GM18499 (cell line): ENCODE data around the gene URB1.
"Not testable (repeated sequence)": the region's sequence is repeated elsewhere in the genome, so short reads cannot be mapped to it uniquely, and the experiment has no call there.

ENCODE experiments used
- ATAC-seq: cut with Tn5 transposase; IDR thresholded peaks from one replicate; pipeline ENCODE4 v1.9.1; 2021; ENCODE audit warnings: moderate number of reproducible peaks; ENCODE audit not compliant: insufficient read depth, unreplicated experiment

Gene URB1

DNA sequence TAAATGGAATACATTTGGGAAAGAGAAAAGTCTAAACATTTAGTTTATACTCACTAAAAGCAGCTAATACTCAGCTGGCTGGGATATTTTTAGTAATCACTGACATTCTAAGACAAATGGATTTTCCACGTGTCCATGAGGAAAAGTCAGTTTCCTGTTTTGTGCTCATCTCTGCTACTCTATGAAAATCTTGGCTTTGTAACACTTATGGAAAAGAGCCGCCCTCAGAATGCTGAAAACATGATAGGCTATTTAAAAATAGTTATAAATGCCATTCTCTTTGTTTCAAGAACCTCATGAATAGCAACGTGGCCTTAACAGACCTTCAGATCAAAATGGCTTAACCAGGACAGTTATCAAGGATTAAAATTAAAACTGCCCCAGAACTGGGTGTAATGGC is 64.2 kb downstream of the URB1 start:
- no peak for ATAC-seq

DNA sequence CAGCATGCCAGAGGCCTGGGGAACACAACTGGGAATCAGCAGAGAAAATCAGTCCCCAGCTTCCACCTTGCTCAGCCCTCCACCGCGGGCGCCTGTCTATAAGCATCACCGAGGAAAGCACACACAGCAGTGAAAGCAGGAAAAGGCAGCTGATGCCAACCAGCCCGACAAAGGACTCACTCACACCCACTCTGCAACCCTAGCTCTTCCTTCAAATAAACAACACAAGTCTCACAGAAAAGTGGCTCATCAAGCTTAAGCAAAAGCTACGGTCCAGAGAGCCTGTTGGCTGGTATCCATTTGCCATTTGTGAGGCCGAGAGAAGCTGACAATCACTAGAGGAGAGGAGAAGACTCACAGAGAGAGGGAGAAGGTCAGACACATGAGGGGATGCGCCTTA is 67.1 kb downstream of the URB1 start:
- no peak for ATAC-seq

DNA sequence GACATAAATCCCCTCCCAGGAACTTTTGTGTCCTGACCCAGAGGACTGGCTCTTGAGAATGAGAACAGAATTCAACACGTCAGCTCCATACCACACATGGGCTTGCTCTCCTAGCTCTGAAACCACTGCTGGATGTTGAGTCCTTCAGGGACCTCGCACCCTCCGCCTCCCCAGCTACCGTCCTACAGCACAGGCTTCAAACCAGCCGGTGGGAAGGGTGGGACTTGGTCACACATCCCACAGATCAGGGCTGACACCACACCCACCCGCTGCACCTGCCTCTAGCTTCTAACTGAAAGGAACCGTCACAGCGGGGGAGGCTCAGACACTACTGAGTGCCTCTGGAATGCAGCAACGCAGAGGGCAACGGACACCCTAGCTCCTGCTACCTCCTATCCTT is 70.1 kb downstream of the URB1 start:
- ATAC-seq: no peak

DNA sequence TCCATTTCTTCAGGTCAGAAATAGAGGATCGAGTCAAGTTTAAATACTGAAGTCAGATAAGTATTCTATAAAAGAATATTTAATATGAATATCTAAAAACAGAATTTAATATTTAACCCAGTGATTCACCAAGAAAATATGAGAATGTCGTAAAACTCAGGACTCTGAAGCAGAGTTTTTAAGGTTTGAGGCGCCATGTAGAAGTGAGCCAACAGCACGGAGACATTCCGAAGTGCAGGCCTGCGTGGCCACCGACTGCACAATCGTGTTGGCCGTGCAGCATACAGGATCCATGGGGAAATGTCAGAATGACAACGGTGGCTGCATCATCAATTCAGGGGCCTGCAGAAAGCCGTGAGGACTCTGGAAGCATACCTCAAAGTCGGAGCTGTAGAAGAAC is 70.7 kb downstream of the URB1 start:
- ATAC-seq: no peak

DNA sequence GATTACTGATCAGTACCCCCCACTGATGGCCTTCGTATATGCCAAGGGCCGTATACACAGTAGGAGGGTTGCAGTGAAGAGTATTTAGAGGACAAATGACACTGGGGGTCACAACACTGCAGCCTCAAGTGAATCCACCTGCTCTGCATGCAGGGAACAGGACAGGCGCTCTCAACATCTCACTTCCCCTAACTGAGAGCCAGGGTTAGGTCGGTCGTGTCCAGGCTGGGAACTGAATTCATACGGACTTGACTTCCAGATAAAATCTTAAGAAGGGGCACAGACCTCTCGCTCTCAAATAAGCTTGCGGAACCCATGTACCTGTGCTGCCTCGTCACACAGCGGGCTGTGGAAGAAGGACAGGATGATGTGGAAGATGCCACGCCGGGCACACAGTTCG is 71.3 kb downstream of the URB1 start:
- no peak for ATAC-seq

DNA sequence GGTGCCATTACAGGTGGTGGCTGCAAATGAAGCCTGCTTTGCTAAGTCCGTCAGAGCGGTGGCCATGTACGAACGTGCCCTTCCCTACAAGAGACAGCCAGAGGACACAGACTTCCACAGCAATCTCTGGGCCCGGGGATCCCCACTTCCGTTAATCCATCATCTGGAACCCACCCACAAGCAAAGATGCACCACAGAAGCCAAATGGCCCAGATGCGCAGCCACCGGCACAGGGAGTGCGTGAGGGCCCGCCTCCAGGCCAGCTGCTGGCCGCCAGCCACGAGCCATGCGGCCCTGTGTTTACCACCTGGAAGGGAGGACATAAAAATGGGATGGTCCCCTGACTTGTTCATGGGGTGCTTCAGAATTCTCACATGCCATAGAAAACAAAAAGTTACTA is 72.1 kb downstream of the URB1 start:
- ATAC-seq: no peak

DNA sequence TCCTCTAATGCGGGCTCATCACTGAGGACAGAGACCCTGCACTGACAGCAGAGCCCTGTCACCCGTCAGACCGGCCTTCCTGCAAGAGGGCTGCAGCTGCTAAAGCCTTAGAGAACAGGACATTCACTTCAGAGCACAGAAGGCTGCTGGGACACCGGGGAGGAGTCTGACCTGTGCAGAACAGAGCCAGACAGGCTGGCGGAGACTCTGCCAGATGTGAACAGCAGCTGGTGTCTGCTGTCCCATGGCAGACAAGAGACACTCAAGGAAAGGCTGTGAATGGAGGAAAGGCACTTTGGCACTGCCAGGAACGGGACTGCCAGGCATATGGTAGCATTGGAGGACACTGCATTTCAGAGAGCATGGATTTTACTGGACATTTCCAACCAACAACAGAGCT is 72.8 kb downstream of the URB1 start:
- no peak for ATAC-seq

DNA sequence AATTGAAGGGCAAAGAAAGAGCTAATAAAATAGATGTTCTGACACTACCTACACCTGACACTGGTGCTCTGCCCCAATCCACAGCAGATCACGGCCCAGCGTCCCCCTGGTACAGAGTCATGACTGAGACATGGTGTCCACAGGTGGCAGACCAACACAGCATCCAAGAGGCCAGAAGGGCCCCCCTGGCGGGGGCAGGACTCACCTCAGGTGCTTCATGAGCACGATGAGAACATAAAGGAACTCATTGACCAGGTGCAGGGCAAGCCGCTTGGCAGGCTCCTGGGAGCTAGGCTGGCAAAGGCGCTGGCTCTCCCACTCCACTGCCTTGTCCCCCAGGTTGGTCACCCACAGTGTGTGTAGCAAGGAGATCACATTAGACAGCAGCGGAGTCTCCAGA is 73.8 kb downstream of the URB1 start:
- no peak for ATAC-seq

DNA sequence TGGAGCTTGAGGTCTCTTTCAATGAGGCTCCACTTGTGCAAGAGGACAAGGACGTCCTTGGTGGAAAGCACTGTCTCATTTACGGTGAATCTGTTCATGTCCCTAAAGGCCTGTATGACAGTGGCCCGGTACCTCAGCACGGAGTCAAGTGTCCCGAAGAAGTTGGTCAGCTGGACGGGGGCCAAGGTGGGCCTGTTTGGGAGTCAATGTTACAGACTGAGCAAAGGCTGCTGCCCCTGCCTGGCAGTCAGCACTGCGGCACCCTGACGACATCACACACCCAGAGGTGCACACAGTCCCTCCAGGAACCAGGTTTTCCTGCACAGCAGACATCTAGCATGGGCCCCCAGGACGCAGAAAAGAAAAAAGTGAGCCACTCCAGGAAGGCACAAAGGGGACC is 75.1 kb downstream of the URB1 start:
- ATAC-seq: no peak

DNA sequence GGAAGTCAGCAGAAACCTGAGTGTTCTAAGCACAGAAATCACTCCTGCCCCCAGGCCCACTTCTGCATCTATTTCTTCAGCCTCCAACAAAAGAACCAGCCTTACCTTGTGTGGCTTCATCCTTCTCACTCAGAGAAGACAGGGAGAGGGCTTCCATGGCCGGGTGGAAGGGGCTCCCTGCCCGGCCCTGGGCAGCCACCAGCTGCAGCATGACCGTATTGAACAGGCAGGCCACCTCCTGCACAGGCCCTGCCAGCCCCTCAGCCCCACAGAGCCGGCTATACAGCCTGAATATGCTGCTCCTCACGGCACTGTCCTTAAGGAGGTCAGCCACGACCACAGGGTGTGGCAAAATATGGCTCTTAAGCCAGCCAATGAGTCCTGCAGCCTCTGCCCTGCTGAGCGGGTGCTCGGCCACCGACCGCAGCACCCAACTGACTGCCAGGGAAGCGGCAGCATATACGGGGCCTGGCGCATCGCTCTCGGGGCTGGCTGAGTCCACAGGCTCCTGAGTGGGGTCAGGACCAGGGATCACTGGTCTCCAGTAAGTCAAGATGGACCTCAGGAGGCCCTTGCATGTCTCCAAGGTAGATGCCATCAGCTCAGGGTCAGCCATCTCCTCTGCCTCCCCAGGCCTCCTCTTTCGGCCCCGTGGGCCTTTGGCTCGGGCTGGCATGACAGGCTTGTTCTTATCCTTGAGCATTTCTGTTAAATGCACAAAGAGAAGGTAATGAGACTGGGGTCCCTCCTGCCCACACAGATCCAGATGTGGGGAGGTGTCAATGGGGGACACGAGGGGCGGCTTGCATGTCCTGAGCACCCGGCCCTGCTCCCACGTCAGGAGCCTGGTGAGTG is 76.2 kb downstream of the URB1 start:
- no peak for ATAC-seq

DNA sequence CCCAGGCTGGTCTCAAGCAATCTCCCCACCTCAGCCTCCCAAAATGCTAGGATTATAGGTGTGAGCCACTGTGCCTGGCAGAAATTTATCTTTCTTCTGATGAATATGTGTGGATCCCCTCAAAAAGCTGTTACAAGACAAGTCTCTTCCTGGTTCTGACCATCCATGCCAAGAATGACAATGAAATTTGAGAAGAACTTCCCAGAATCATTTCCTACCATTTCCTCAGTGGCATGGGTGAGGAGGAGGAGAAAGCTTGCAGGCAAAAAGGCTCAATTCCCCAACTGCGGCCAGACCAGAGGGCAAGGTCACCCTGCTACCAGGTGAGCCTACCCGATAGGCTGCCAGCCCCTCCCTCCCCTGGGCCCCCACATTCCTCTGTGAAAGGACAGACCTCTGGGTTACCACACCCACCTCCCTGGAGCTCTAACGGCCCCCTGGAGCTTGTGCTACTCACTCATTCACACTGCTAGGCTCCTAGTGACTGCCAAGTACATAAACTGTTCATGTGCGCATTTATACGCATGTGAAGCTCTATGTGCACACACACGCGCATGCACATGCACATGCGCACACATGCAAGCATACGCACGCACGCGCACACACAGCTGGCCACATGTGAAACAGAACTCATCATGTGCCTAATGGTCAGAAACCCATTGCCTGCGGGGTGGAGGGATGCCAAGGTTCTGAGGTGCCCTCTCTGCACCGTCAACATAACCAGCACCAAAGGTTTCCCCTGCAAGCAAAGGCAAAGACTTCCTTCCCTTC is 77.1 kb downstream of the URB1 start:
- ATAC-seq: no peak

DNA sequence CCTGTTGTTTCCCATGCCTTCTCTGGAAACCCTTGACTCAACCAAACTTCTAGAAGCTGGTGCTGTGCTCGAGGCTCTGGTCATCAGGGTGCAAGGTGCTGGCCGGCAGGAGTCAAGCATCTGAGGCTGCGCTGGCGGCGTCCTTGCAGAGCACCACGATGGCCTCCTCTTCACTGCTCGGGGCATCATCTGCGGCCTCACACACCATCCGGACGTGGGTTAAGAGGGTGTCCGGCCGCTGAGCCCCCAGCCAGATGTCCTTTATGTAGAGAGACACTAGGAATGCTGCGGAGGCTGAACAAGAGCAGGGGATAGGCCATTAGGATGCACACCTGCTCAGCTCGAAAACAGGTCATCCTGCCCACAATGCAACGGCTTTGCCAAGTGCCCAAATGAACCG is 78.0 kb downstream of the URB1 start:
- no peak for ATAC-seq

DNA sequence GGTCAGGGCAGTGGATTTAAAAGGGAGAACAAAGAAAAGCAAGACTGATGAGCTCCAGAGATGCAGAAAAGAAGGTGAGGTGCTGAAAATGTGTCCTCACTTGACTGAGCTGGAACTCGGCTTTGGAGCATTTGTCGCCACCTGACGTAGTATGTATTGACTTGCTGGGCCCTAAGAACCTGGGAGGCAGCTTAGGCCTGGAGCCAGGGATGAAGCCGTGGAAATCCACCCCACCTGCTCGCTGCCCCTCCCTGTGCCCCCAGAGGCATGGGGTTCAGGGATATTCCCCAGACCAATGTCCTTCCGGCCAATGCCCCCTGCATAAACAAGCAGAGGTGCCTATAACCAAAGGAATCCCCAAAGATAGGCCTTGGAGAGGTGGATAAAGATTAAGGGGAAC is 79.8 kb downstream of the URB1 start:
- ATAC-seq: no peak

DNA sequence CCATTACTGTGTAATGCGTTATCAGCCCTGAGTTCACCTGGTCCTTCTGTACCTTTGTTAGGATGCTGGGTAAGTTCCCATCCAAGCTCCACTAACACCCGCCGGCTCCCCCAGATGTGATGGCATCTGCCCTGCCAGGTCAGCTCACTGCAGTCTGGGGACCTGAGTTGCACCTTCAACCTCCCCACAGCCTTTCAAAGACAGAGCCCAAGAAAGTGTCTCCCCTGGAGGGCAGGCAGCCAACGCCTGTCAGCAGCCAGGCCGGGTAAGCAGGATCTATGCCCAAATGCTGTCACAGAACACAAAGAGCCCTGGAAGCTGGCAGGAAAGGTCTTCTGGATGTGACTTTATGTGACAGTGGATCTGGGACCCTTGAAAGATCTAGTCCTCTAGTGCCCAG is 80.5 kb downstream of the URB1 start:
- no peak for ATAC-seq

DNA sequence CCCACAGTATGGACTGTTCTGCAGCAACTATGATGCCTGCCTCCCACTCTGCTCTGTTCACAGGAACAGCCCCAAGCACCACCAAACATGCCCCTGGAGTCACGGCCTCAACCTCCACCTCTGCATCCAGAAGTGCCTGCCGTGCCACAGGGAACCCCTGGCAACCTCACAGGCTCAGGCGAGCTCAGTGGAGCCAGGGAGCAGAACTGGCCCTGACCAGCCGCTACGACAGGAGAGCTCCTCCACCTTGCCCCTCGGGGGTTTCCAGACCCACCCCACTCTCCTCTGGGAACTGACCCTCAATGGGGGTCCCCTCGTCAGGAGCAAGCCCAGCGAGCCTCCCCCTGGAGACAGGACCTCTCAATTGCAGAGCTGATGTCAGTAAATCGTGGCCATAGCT is 81.2 kb downstream of the URB1 start:
- no peak for ATAC-seq

DNA sequence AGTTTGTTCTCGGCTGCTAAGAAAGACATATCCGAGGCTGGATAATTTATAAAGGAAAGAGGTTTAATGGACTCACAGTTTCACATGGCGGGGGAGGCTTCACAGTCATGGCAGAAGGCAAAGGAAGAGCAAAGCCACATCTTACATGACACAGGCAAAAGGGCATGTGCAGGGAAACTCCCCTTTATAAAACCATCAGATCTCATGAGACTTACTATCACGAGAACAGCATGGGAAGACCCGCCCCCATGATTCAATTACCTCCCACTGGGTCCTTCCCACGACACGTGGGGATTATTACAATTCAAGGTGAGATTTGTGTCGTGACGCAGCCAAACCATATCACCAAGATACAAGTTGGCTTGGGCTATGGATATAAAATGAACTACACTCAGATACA is 81.8 kb downstream of the URB1 start:
- not testable (repeated sequence) for ATAC-seq

DNA sequence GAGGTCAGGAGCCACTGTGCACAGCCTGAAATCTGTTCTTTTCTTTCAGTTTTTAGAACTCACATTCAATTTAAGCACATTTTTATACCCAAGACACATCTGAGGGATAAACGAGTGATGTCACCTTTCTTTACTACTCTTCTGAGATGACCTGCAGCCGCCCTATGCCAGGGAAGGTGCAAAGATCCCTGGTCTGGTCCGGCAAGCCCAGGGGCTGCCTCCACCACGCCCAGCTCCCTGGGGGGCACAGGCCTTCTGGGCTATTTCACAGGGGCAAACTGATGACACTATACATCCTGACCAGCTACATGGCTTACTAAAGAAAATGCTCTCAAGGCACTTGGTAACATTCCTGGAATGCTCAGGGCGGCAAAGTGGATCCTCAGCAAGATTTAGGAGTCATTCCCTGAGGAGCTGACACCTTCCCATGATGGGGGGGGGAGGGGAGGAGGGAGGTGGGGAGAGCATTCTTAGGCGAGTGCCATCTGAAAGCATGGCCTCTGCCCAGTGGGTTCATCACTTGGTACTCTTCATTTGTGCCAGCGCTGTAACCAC is 82.8 kb downstream of the URB1 start:
- no peak for ATAC-seq

DNA sequence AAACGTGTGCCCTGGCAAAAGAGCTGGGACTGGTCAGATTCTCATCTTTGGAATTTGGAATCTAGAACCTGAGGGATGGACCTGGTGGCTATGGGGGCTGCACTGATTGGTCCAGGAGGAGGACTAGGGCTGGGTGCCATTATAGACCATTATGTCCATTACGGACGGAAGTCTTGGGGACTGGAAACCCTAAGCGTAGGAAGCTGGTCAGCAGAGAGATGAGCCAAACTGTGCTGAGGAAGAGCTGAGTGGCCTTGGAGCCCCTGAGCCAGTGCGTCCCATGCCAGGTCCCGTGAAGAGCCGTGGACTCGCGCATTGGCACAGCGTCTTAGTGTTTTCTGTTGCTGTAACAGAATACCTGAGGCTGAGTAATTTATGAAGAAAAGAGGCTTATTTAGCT is 84.1 kb downstream of the URB1 start:
- no peak for ATAC-seq

DNA sequence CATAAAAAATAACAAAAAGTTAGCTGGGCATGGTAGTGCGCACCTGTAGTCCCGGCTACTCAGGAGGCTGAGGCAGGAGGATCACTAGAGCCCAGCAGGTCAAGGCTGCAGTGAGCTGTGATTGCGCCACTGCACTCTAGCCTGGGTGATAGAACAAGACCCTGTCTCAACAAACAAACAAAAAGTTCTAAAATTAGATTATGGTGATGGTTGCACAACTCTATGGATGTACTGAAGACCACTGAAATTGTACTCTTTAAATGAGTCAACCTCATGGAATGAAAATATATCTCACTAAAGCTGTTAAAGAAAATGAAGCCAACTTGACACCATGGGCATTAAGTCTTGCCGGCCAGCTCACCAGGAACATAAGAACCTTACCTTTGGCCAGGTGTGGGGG is 85.1 kb downstream of the URB1 start:
- ATAC-seq: no peak

DNA sequence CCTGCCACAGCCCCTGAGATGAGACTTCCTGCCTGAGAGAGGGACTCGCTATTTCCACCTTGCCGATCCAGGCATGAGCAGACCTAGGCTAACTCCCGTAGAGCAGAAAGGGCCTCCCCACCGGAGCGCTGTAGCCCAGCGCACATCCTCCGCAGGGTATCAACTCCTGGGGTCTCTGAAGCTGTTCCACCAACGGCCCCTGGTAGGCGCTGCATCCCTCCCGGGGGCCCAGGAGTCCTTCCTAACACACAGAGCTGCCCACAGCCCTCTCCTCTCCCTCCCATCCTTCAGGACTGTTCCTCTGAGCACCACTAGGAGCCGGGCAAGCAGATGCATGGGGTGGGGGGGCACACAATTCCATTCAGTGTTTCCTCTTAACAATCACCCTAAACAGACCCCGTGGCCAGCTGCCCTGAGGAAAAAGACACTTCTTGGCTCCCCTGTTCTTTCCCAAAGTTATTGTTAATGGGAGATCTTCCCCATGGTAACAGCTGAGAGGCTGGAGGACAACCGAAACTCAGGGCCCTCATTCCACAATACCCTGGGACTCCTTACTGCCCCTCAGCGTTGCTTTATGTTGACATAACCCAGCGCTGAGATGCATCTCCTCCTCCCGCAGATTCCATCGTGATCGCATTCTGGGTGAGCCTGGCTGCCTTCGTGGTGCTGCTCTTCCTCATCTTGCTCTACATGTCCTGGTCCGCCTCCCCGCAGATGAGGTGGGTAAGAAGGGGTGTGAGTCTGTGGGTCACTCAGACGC is 86.6 kb downstream of the URB1 start:
- ATAC-seq: no peak

DNA sequence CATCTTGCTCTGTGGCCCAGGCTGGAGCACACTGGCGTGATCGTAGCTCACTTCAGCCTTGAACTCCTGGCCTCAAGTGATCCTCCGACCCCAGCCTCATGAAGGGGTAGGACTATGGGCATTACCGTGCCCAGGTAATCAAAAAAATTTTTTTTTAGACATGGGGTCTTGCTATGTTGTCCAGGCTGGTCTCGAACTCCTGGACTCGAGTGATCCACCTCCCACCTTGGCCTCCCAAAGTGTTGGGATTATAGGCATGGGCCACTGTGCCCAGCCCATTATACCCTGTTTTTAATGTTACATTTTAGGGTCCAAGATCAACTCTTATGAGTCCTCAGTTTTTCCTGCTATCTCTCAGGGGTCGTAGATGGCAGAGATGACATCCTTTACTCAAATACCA is 87.8 kb downstream of the URB1 start:
- ATAC-seq: no peak
